GM19025 (cell line): ENCODE measurements around the gene AIP.
A peak's percentile ranks its signal among the peaks of the same experiment; 100 is the strongest.

Experiments used
- ATAC-seq: cut with Tn5 transposase; IDR thresholded peaks from one replicate; pipeline ENCODE4 v1.9.1; 2021; ENCODE audit warnings: mild to moderate bottlenecking, low read depth, moderate library complexity; ENCODE audit not compliant: unreplicated experiment

AIP gene

GRCh38 chr11:67482827-67483798 lies at the start of gene AIP:
TSS of gene AIP (plus strand) at chr11:67483026. CDS start at chr11:67483159, 133 bp downstream.
- ATAC-seq: peak; percentile 62

DNA sequence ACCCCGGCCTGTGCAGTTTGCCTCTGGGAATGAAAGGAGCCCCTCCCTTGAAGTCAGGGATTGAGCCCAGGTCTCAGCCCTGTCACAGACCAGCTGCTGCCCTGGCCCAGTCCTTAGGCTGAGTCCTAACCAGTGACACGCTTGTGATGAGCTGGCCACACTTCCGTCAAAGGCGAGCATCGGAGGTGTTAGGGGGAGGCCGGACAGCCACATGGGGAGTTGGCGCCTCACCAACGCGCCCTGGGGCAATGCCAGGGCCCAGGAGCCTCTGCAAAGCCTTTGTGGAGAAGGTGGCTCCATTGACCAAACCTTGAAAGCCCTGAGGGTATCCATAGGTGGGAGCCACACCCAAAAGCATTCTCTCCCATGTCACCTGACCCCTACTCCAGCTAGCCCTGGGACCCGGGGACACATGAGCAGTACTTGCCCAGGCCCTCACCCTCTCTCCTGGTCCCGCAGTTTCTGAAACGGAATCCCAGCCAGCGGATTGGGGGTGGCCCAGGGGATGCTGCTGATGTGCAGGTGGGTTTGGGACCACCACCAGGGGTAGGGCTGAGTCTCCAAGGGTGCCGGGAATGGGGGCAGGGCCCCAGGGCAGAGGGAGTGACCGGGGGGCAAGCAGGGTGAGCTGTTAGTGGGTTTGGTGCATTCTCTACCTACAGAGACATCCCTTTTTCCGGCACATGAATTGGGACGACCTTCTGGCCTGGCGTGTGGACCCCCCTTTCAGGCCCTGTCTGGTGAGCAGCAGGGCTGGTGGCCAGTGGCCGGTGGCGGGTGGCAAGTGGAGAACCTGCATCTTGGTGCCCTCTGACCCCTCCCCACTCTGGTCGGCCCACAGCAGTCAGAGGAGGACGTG lies 49.1 kb upstream of the AIP start:
- ATAC-seq: no peak

DNA sequence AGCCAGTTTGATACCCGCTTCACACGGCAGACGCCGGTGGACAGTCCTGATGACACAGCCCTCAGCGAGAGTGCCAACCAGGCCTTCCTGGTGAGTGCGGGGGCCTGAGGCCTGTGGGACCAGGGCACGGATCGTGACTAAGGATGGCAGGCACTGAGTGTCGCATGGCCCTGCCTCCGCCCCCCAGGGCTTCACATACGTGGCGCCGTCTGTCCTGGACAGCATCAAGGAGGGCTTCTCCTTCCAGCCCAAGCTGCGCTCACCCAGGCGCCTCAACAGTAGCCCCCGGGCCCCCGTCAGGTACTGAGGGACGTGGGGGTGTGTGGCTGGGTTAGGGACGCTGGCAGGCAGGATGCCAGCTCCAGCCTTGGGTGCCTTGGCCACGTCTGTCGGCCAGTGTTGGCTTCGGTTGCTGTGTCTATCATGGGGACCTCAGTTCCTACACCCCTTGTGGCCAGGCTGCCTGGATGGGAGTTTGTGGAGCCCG lies 48.4 kb upstream of the AIP start:
- no peak for ATAC-seq

DNA sequence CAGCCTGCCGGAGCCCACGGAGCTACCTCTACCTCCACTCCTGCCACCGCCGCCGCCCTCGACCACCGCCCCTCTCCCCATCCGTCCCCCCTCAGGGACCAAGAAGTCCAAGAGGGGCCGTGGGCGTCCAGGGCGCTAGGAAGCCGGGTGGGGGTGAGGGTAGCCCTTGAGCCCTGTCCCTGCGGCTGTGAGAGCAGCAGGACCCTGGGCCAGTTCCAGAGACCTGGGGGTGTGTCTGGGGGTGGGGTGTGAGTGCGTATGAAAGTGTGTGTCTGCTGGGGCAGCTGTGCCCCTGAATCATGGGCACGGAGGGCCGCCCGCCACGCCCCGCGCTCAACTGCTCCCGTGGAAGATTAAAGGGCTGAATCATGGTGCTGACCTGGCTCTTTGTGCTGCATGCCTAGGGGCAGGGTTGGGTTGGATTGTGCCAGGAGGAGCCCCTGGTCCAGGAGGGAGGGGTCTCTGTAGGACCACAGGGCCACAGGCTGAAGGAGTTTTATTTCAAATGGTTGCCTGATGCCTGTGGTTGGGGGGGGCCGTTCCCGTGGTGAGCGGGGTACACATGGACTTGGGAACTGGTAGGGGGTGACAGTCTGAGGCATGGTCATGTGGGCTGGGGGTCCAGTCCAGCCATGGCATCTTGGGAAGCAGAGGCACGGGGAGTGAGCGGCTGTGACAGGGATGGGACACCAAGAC lies 47.6 kb upstream of the AIP start:
- ATAC-seq: no peak

DNA sequence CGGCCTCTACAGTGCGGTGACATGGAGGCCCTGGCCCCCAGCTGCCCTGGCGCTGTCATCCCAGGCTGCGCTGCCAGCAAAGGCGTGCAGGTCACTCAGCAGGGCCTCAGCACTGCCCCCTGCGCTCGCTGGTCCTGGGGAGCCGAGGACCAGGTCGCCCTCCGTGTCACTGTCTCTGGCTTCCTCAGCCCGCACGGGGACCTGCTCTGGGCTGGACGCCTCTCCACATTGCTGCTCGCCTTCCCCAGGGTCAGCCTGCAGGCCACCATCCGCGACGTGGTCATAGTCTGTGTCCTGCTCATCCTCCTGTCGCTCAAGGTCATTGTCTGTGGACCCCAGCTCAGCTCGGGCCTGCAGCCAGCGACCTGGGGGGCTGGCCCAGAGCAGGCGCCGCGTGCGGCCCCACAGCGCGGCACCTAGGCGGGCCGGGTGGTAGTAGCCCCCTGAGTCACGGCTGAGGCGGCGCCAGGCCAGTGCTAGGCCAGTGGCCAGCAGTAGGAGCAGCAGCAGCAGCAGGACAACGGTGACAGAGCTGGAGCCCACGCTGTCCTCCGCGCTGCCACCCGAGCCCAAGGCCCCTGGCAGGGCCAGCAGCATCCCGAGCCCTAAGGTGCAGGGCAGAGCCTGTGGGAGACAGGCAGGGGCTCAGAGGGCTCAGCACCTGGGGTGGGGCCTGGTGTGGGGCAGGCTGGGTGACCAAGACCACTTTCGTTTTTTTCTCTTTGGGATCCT lies 46.9 kb upstream of the AIP start:
- ATAC-seq: no peak

DNA sequence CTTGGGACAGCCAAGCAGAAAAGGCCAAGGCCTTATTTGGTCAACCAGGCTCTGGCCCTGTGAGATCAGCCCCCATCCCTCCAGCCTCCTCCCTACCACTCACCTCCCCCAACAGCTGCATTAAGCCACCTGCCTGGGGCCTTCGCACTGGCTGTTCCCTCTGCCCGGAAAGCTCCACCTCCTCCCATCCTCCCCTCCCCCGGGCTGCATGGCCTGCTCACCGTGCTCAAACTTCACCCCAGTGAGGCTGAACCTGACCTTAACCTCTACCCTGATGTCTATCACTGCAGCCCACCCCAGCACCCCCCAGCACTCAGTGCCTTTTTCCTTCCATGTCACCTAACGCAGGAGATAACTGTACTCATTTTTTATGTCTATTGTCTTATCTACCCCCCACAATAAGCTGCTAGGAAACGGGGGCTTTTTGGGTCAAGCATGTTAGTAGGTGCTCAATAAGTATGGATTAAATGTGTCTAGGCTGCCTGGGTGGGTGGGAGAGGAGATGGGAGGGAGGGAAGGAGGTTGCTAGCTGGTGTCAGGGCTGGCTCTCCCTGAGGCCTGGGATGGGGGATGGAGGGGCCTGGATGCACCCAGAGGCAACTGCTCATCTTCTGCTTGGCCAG lies 46.3 kb upstream of the AIP start:
- no peak for ATAC-seq

GRCh38 chr11:67437082-67437808 lies 45.6 kb upstream of the AIP start, which contains the start of gene PTPRCAP:
TSS of gene PTPRCAP (minus strand) at chr11:67437682. CDS start at chr11:67437619, 63 bp downstream.
- no peak for ATAC-seq

- ATAC-seq: no peak
Observed at GRCh38 chr11:67437809-67438157, 45.0 kb upstream of the AIP start.

DNA sequence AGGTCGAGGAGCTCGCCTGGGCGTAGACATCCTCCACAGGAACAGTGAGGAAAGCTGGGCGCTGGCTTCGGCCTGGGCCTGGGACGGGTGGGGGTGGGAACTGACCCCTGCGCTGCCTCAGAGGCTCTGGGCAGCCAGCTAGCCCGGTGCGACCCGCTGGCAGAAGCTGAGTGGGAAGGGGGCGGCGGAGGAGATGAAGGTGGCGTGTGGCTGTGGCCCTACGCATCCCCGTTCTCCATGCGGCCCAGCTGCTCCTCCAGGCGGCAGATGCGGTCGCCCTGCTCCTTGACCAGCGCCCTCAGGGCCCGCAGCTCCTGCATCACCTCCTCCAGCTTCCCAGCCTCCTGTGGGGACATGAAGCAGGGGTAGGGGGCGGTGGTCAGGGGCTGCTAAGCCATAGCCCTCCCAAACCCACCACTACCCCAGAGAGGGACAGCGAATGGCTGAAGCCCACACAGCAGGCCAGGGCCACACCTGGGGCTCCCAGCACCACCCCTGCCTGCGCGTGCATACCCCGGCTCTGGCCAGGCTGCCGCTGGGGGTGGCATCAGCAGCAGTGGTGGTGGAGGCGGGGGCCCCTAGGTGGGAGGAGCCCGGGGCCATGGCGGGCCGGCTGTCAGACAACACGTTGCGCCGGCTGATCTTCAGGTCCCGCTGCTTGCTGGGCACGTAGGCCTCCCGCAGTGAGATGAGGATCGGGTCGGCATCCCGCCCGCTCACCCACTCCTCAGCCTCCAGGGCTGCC lies 44.5 kb upstream of the AIP start:
- ATAC-seq: no peak

DNA sequence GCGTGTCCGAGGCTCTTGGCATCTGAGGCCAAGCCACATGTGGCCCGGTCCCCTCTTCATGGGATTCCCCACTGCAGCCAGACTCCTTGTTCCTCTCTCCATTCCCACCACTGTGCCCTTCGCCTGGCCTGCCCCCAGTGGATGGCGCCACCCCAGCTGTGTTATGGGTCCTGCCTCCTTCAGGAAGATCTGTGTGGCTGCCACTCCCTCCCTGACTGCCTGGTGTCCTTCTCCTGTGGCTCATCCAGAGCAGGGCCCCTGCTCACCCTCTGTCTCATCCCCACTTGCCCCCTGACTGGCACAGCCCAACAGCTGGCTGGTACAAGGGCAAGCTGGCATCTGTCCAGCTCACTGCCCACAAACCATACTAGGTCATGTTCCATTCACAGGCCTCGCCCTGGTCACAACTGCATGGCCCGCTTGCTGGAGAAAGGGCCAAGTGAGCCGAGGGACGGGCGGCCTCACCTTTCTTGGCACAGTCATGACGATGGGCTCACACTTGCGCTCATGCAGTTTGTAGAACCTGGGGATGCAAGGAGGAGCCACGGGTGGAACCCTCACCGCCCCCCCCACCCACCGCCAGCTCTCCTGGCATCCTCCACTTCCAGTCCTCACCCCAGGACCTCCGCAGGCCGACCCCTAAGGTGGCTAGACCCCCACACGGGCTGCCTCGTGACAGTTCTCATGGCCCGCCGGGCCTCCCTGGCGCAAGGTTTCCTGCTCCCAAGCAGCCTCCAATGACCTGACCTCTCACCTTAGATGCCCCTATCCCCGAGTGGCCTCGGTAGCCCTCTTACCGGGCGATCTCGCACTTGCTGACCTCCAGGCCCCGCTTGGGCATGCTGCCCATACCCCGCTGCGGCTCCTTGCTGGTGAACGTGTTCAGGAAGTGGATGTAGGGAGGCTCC lies 43.3 kb upstream of the AIP start:
- ATAC-seq: no peak

DNA sequence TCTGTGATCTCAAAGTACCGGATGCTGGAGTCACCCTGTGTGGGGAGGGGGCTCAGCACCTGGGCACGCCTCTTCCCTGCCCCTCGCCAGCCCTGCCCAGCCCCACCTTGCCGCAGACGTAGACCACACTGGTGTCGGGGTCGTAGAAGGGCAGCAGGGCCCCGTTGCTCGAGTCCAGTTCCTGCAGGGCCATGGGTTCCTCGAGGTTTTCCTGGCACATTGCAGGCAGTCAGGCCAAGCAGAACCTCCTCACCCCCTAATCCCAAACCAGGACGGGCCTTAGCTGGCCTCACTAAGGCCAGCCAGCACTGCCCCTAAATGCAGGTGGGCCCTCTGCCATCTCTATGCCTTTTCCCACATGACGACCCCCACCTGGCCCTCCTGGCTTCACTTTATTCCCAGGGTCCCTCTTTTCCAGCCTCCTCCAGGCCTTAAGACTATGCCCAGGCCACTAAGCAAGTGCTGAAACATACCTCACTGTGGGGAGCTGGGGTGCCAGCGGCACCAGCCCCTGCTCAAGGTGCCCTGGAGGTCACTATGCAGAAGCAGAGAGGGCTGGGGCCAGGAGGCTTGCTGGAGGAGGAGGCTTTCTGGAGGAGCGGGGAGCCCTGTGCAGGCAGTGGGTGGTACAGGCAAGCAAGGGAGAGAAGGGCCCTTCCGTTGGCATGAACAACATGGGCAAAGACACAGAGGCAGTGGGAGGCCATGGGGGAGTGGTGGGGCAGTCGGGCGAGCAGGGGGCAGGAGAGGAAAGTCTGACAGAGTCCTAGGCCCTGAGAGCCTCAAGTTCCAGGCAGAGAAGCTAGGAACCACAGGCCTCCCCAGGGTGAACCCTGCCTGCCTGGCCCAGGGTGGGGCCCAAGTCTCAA lies 42.4 kb upstream of the AIP start:
- no peak for ATAC-seq

- ATAC-seq: no peak
Observed at GRCh38 chr11:67441098-67441563, 41.7 kb upstream of the AIP start.

DNA sequence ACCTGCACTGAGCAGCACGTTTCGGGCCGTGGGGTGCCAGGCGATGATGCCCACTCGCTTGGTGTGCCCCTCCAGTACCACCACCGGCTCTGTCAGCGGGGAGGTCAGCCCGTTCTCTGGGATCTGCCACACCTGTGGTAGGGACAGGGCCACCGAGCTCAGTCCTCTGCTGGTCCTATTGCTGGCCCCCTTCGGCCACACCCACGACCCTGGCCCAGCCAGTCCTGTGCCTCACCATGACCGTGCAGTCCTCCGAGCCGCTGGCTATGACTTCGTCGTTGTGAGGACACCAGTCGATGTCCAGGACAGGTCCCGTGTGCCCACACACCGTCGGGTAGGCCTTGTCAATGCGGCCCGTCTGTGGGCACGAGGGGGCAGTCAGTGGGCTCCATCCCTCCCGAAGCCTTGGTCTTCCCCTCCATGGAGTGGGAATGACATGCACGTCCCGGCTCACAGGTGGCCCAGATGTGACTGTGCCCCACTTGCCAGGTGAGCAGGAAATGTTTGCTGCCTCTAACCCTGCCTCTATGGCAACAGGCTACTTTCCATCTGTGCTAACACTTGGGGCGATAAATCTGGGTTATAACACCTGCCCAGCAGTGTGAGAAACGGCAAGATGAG lies 41.0 kb upstream of the AIP start:
- no peak for ATAC-seq

DNA sequence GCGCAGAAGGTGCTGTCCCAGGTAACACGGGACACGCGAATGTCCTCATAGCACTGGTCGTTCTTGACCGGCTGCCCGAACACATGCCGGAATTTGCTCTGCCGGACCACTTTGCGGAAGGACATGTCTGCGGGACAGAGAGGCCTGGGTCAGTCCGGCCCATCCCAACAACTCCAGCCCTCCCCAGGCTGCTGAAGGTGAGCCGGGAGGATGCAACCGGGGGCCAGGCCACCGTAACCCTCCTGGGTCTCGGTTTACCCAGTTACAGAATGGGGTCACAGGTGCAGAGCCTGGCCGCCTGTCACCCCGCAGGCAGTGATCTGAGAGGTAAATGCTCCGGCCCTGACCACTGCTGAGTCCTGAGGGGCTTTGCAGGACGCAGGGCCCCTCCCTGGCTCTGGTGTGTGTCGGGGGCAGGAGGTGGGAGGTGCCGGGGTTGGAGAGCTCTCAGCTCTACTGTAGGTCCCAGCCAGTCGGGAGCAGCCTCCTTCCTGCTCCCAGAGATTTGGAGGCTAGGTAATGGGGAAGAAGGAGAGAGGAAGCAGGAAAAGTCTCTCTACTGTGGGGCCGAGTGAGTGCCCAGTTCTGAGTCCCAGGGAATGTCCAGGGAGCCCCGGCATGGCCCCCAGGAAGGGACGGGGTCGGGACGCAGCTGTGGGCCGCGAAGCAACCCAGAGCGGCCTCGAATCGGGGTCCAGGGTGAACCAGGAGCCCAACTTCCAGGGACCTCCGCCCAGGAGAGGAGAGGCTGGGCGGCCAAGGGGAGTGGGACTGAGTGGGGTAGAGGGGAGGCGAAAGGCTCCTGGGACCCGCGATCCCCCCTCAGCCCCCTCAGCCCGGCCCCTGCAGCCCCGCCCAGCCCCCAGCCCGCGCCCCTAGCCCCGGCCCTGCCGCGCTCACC lies 40.1 kb upstream of the AIP start:
- no peak for ATAC-seq

DNA sequence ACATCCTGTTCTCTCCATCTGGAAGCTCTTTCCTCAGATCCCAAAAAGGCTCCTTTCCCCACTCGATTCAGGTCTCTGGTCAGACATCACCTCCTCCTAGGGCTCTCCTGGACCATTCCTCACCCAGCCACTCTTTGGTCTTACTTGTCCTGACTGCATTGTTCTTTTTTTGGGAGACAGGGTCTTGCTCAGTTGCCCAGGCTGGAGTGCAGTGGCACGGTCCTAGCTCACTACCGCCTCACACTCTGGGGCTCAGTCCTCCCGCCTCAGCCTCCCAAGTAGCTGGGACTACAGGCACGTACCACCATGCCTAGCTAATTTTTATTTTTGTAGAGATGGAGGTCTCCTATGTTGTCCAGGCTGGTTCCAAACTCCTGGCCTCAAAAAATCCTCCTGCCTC lies 37.3 kb upstream of the AIP start:
- no peak for ATAC-seq
